GM19438 (cell line): ENCODE measurements around the gene RCCD1.

ENCODE experiments used
- ATAC-seq: cut with Tn5 transposase; IDR thresholded peaks from one replicate; pipeline ENCODE4 v1.9.1; 2021; ENCODE audit warnings: low read depth; ENCODE audit not compliant: unreplicated experiment

The RCCD1 gene

DNA sequence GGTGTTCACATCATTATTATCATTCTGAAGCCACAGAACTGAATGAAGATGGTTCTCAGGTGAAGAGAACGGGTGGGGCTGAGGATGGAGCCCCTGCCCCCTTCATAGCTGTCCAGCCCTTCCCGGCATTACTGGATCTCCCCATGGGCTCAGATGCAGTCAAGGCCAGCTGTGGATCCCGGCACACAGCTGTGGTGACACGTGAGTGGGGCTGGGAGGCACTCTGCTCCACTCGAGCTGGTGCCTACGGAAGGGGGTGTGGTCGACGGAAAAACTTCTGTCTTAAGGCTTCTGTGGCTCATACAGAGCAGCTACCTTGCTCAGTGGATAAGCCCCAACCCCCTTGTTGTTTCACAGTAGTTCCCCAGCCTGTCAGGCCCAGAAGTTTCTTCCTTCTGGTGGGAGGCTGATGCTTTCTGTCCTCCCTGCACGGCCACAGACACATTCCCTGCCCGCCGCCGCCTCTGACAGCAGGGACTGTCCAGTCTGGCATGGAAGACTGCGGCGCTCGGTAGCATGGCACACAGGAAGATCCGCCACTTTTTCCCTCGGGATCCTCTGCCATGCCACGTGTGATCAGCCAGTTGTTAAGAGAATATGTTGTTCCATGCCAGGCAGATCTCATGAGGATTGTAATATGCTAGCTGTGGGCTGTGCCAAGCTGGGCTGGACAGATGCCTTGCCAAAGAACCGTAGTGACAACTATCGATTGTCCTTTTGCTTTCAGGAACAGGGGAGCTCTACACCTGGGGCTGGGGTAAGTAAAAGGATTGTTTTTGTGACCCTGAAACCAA is 5.8 kb downstream of the RCCD1 start:
- ATAC-seq, result no peak

DNA sequence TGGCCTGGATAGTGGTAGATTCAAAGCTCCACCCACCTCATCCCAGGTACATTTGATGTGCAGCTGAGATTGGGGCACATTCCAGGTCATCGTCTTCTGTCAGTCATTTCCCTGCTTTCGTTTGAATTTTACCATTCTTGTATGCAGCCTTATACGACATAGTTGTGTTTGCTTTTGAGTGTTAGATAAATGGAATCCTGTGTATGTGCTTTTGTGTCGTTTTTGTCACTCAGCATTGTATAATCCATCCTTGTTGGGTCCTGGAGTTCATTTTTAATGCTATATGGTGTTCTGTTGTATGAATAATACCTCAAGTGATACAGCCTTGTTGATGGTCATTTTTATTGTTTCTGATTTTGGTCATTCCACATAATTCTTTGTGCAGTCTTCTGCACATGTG is 7.3 kb downstream of the RCCD1 start:
- ATAC-seq, result no peak

DNA sequence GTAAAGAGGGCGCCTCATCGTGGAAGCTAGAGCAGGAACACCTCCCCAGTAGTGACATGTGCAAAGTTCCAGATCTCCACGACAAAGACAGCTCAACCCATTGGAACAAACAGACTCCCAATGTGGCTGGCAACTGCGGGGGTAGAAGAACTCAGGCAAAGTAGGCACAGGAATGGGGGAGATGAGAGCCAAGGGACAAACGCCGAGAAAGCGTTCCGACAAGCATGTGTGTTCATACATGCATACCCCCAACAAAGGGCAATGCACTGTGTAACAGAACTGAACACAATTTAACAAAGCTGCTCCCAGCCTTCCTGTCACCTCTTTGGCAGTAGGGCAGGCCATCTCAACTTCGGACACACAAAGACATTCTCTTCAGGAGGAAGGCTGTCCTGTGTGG is 11.6 kb downstream of the RCCD1 start:
- no peak for ATAC-seq

DNA sequence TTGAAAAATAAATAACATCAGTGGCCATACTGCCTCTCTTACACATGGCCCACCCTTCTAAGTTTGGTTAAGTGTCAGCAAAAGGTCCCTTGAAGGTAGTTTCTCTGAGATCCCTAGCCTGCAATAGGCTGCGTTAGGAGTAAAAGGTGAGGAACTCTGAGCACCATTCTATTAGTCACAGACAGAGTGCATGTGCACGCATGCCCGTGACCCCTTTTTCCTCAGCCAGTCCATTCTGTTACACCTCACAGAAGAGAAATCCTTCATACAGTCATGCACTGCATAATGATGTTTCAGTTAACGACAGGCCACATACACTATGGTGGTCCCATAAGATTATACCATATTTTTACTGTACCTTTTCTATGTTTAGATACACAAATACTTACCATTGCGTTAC is 12.5 kb downstream of the RCCD1 start:
- no peak for ATAC-seq

DNA sequence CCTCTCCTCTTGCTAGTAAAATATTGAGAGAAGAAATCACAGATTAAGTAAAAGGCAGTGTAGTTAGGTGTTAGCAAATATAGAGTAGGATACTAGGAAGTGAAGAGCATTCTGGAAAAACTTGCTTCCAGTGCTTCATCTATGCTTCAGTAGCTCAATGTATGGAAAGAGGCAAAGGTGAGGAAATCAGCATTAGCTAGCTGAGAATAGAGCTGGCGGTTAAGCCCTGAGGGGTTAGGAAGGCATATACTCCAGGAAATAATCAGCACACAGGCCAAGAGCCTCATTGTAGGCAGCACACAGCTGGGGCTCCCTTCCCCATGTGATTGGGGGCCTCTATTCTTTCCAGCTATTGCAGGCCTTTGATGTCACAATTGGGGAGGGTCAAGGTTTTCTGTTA is 13.8 kb downstream of the RCCD1 start:
- ATAC-seq, result no peak

DNA sequence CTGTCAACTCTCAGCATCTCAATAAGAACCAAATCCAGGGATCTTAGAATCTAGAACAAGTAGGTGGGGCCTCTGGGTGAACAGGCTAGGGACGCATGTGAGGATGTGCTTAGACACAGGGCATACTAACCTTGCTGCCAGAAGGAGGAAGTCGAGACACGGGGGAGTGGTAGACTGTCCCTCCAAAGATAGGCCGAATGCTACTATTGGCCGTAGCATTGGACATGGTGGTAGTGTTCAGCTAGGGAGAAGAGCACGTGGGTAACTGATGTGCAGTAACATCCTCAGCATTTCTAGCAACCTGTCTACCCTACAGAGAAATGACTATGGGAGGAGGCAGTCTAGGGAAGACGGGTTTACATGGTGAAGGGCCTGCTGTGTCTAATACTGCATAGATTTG is 15.6 kb downstream of the RCCD1 start:
- ATAC-seq, result no peak

DNA sequence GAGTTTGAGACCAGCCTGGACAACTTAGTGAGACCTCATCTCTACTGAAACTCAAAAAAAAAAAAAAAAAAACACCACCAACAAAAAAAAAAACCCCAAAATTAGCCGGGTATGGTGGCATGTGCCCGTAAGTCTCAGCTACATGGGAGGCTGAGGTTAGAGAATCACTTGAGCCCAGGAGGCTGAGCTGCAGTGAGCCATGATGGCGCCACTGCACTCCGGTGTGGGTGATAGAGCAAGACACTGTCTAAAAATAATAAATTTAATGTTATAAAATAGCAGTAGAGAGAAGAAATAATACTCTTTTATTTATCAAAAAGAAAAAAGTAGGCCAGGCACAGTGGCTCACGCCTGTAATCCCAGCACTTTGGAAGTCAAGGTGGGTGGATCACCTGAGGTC is 17.4 kb downstream of the RCCD1 start:
- ATAC-seq, result no peak

DNA sequence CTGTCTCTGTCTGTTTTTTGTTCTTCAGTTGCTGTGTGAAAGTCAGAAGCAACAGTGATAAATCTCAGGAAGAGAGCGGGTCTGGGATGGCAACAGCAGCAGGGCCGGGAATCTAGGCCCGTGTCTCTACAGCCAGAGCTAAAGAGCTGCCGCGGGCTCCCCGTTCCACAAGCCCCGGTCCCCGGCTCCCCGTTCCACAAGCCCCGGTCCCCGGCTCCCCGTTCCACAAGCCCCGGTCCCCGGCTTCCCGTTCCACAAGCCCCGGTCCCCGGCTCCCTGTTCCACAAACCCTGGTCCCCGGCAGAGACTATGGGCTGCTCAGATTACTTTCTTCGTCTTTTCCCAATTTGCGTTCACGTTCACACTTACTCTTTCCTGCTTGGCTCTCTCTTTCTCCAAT is 19.5 kb downstream of the RCCD1 start:
- ATAC-seq, result no peak

DNA sequence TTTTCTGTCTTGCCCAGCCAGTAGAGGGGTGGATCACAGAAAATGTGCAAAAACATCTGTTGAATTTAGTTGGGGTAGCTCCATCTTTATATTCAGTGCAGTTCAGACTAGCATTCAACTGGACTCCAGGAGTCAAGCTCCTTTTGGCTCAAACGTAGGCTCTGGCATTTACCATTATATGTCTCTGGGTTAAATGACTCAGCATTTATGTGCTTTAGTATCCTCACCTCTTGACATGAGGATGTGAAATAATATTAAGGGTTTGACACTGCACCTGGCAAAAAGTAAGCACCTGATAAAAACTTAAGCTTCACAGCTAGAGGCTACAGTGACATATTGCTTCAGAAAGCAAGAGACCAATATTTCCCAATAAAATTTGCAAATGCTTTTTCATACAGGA is 24.9 kb downstream of the RCCD1 start:
- ATAC-seq, result no peak

DNA sequence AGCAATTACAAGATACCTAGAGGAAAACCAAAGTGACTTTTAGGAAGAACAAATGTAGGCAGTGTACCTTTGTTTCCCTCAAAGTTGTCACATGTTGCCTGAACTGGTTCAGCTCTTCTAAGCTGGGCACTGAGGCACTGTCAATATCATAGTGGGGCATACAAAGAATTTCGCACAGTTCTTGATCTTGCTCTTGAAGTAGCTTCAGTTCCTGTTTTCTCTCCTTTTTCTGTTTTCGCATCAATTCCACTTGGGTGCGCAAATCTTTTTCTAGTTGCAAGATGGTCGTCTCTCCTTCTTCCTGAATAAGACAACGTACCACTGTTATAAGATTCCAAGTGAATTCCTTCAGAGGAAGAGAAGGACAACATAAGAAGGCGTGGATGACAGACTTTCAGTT is 27.0 kb downstream of the RCCD1 start:
- peak; percentile 62 for ATAC-seq

DNA sequence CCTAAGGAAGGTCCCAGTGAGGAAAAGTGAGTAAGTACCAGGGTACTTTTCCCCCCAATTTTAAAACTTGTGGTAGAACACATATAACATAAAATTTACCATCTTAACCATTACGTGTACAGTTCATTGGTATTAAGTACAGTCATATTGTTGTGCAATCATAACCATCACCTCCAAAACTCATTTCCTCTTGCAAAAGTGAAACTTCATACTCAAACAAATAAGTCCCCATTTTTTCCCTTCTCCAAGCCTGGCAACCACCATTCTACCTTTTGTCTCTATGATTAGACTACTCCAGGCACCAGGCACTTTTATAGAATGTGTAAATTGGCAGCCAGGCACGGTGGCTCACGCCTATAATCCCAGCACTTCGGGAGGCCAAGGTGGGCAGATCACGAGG is 27.5 kb downstream of the RCCD1 start:
- no peak for ATAC-seq

DNA sequence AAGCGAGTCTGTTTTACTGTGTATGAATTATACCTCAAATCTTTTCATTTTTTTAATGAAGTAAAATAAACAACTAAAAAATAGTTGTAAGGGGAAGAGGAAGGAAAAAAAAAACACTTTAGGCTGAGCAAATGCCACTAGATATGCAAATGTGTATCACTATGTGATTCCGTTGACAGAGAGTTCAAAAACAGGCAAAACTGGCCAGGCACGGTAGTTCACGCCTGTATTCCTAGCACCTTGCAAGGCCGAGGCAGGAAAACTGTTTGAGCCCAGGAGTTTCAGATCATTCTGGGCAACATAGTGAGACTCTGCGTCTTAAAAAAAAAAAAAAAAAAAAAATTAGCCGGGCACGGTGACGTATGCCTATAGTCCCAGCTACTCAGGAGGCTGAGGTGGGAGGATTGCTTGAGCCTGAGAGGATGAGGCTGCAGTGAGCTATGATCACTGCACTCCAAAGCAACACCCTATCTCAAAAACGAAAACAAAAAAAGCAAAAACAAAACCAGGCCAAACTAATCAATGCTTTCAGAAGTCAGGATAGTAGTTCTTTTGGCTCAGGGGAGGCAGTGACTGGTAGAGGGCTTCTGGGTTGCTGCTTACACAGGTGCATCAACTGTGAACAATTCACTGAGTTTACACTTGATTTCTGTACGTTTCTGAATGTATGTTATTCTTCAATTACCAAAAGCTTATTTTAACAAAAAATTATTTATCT is 32.3 kb downstream of the RCCD1 start:
- peak; percentile 76 for ATAC-seq

DNA sequence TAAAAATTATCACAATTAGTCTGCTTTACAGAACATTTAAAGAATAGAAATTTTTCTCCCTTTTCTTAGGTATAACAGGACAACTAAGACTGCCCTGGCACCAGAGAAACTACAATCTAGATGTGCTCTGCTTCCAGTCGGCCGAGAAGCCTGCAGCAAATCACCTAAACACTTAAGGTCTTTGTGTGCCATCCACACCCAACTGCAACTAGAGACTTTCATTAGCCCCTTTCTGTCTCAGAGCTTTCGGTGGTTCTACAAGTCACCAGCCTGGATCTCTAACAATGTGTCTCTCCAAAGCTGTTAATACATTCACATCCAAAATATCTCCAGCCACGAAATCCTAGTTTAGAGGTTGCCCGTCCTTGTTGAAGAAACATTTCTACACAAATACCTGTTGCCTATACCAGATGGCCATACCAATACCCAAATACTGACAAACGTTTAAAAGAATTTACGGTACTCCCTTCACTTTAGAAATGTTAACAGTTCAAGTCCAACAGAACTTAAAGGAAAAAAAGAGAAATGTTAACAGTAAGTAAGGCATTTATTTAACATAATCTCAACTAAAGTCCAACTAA is 33.0 kb downstream of the RCCD1 start:
- ATAC-seq, result no peak

DNA sequence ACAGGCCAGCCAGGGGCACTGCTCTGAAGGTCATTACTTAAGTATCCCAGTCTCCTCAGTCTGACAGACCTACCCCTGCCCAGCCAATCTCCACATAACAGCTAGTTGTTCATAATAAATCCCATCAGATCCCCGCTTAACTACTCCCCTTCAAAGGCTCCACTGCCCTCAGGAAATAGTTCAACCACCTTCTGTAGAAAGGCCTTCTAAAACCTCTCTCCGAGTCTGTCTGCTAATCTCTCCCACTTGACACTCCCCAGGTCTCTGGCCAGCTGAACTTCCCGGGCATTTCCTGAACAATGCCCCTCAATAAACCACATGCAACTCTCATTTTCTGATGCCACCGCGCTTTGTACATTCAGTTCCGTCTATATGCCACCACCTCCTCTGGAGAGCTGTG is 33.6 kb downstream of the RCCD1 start:
- ATAC-seq, result no peak

DNA sequence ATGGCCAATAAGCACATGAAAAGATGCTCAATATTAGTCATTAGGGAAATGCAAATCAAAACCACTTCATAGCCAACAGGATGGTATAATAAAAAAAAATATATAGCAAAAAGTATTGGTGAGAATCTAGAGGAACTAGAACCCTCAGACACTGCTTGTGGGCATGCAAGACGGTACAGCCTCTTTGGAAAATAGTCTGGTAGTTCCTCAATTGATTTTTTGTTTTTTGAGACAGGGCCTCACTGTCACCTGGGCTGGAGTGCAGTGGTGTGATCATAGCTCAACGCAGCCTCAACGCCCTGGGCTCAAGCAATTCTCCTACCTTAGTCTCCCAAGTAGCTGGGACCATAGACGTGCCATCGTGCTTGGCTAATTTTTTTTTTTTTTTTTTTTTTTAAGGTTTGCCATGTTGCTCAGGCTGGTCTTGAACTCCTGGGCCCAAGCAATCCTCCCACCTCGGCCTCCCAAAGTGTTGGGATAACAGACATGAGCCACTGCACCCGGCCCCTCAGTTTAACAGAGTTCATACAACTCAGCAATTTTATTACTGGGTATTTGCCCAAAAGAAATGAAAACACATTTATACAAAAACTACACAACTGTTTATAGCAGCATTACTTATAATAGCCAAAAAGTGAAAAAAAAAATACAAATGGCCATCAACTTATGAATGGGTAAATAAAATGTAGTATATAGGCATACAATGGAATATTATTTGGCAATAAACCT is 34.5 kb downstream of the RCCD1 start:
- ATAC-seq, result no peak

DNA sequence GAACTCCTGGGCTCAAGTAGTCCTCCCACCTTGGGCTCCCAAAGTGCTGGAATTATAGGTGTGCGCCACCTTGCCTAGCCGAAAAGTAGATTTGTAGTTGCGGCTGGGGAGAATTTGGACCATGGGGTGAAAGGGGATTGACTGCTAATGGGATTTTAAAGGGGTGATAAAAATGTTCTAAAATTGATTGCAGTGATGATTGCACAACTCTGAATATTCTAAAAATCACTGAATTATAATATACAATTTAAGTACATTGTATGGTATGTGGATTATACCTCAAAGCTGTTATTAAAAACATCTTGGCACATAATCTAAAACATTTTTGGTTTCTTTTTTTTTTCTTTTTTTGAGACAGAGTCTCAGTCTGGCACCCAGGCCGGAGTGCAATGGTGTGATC is 35.8 kb downstream of the RCCD1 start:
- no peak for ATAC-seq

DNA sequence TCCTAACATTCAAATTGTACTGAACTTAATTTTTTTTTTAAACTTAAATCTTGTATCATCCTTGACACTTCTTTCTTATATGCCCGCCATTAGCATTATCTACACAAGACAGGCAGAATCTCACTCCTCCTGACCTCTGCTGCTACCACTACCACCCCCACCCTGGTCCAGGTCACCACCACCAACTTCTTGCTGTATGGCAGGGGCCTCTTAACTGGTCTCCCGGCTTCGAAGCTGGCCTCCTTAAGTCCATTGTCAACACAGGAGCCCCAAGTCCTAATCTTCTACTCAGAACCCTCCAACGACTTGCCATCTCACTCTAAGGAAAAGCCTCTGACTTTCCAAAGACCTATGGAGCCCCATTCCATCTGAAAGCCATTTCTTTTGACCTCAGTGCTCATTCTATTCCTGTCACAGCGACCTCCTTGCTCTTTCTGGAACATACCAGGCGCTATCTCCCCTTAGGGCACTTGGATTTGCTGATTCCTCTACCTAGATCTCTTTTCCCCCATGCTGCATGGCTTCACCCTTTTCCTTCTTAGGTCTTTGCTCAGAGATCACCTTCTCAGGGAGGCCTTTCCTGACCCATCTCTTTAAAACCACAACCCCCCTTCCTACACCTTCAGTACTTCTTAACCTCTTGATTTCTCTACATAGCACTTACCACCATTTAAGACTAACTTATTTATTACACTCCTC is 37.1 kb downstream of the RCCD1 start:
- ATAC-seq, result no peak

DNA sequence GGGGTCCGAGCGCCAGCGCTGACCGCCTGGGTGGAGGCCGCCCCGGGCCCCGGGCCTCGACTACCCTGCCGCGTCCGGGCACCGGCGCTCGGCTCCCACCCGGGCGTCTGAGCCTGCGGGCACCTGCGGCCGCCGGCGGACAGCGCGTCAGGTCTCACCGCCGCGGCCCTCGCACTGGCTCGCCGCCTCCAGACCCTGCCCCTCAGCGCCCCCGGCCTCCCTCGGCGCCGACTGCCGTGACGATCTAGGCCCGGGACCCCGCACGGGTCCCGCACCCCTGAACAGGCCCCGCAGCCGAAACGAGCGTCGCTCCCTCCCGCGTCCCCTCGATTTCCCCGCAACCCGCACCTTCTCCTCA is 39.4 kb downstream of the RCCD1 start:
- ATAC-seq, result peak; percentile 9

DNA sequence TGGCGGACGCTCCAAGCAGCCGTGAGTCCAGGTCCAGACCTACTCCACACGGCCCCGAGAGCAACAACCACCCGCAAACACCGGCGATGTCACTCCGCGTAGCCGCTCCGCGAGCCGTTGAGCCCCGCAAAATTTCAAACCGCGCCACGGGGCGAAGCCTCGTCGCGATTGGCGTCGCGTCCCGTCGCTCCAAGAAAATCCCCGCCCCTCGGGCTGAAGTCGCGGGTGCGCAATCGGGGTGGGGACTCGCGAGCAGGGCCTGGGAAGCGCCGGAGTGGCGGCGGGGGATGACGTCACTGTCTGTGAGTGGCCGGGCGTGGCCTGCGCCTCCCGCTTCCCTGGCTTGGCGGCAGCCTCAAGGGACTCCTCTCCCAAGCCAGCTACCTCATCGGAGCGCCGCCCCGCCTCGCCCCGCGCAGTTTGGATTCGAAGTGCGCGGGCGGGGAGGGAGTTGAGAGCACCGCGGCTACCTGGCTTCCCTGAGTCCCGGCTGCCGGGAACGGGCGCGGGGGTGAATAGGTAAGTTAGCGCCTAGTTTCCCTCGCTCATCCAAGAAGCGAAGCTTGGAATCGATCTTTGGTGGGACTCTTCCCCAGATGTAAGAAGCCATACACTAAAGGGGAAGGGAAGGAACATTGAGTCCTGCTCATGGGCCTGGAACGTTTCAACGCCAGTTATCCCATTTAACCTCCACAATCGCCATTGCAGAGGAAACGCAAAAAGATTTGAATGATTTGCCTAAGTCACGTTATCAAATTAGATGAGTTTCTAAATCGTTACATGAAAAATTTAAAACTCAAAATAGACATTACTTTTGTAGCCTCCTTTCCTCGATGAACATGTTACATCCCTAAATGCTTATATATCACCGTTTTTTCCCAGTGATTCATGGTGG is 40.0 kb downstream of the RCCD1 start, which contains the start of gene PRC1:
TSS of gene PRC1 (minus strand) at position 119 of the 895 bp plus-strand sequence. CDS start at position 1, 118 bp downstream.
- ATAC-seq, result peak; percentile 93

DNA sequence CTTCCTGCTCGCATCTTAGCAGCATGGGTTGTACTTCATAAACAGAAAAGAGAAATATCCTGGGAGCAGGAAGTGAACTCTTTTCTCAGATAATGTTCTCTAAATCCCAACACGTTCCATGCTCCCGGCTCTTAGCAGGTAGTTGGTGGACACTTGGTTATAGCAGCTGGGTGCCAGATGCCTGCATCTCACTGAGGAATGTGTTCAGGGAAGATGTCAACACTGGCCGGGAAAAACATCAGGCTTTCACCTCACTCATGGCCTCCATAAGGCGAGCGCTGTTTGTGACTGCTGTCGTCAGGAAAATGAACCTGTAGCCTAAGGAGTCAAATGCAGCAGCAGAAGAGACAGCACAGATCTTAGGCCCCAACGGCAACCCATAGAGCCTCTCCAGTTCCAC is 44.1 kb downstream of the RCCD1 start:
- ATAC-seq, result no peak
